ENCODE data around the gene CISD1. TPM values are rescaled to one million over a fixed set of nuclear protein-coding genes. Genes with fewer than 3 reads are reported as not detected.
"Not testable (repeated sequence)": the region's sequence is repeated elsewhere in the genome, so short reads cannot be mapped to it uniquely, and the experiment has no call there.

CISD1 gene
- 10 to 100 TPM; 19.0 to 93.5 (median 50.6) TPM for total RNA-seq

- peak within 1 kb of the TSS; percentile 73 to 90 (median 84) for H3K4me3 ChIP-seq
- peak; percentile 94 to 99 (median 96) for DNase-seq
- H3K27me3 ChIP-seq: no peaks in the 10 kb centered on the region
- peaks cover 0 to 22% (median 4%) of the 10 kb centered on the region in 4 donors for H3K4me1 ChIP-seq
- TF ChIP-seq POLR2A (IDR thresholded peaks at IDR 0.05) (peak; percentile 56 to 77), CTCF (IDR thresholded peaks at IDR 0.05) (peak in 1 of 6 experiments; percentile 14)
- H3K36me3 ChIP-seq: no peaks in the 10 kb centered on the region
- H3K9me3 ChIP-seq: no peaks in the 10 kb centered on the region
- peak within 1 kb of the TSS; percentile 97 to 98 (median 98) for H3K27ac ChIP-seq
These were observed at the start of gene CISD1 for GRCh38 chr10:58268946-58269781. Gene CISD1 (plus strand): TSS chr10:58269162. CDS start chr10:58269274, 112 bp downstream.

GRCh38 chr10:58219875-58220274 is 49.1 kb upstream of the CISD1 start:
- Histone ChIP-seq H3K27me3 (no peaks in the 10 kb centered on the region), H3K9me3 (no peaks in the 10 kb centered on the region), H3K36me3 (peaks cover 0 to 12% (median 0%) of the 10 kb centered on the region in 3 donors), H3K4me3 (no peak overlapping the region), H3K27ac (no peak overlapping the region), H3K4me1 (no peaks in the 10 kb centered on the region)
- DNase-seq: no peak
- TF ChIP-seq POLR2A (IDR thresholded peaks at IDR 0.05): no peak
- TF ChIP-seq CTCF (IDR thresholded peaks at IDR 0.05): no peak

- DNase-seq: no peak
- Histone ChIP-seq H3K27ac (no peak overlapping the region), H3K4me1 (peaks cover 0 to 1% (median 0%) of the 10 kb centered on the region in 4 donors), H3K27me3 (no peaks in the 10 kb centered on the region), H3K4me3 (no peak overlapping the region), H3K9me3 (no peaks in the 10 kb centered on the region), H3K36me3 (peaks cover 0 to 8% (median 0%) of the 10 kb centered on the region in 3 donors)
- TF ChIP-seq POLR2A (IDR thresholded peaks at IDR 0.05) (no peak), CTCF (IDR thresholded peaks at IDR 0.05) (no peak)
These were observed 48.1 kb upstream of the CISD1 start for GRCh38 chr10:58220769-58221451.

- no peak for TF ChIP-seq POLR2A (IDR thresholded peaks at IDR 0.05)
- TF ChIP-seq CTCF (IDR thresholded peaks at IDR 0.05): no peak
- Histone ChIP-seq H3K9me3 (no peaks in the 10 kb centered on the region), H3K4me1 (peaks cover 0 to 6% (median 0%) of the 10 kb centered on the region in 4 donors), H3K36me3 (peaks cover 0 to 13% (median 0%) of the 10 kb centered on the region in 3 donors), H3K4me3 (no peak overlapping the region), H3K27me3 (no peaks in the 10 kb centered on the region), H3K27ac (peak overlapping the region in 2 of 4 donors; percentile 37 to 50)
- DNase-seq: no peak
These were observed 43.3 kb upstream of the CISD1 start for GRCh38 chr10:58225654-58226053.

- not testable (repeated sequence) for H3K27ac ChIP-seq, H3K4me3 ChIP-seq, DNase-seq, H3K4me1 ChIP-seq, H3K36me3 ChIP-seq, H3K27me3 ChIP-seq, H3K9me3 ChIP-seq
These were observed 39.1 kb upstream of the CISD1 start for GRCh38 chr10:58229856-58230255.

Measured in Peyer's patch (tissue), 4 donors.